Hematopoietic multipotent progenitor cell treated with erythropoietin and hydrocortisone succinate and interleukin-3 and kit ligand, for 8 days (in vitro differentiated cells): Measurements from ENCODE around the gene ATP1B1.
"Not testable (repeated sequence)": the region's sequence is repeated elsewhere in the genome, so short reads cannot be mapped to it uniquely, and the experiment has no call there.

Experiments
- DNase-seq: peaks from one replicate; pipeline ENCODE4 v3.0.0-alpha.2; 2015

The ATP1B1 gene

GRCh38 chr1:169146576-169147214 is 40.2 kb downstream of the ATP1B1 start:
- no peak for DNase-seq

- DNase-seq, result peak; percentile 17
These were observed 42.2 kb downstream of the ATP1B1 start for GRCh38 chr1:169148472-169149252.

DNA sequence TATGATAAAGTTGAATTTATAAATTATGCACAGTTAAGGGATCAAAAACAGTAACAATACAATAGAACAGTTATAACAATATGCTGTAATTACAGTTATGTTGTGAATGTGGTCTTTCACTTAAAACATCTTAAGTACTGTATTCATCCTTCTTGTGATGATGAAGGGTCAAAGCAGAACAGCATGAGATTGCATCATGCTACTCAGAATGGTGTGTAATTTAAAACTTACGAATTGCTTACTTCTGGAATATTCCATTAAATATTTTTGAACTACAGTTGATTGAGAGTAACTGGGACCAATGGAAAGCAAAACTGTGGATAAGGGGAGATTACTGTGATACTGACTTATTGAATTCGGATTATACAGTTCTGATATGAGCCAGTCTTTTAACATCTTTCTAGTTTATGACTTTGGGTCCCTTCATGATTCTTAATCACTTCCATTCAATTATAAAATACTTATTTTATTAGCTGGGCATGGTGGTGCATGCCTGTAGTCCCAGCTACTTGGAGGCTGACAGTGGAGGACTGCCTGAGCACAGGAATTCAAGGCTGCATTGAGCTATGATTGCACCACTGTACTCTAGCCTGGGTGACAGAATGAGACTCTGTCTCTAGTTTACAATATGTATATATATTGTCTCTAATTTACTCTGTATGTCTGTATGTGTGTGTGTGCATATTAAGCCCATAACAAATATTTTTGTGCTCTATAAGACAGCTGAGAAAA is 43.2 kb downstream of the ATP1B1 start:
- DNase-seq, result no peak

GRCh38 chr1:169150641-169151337 is 44.3 kb downstream of the ATP1B1 start:
- no peak for DNase-seq

DNA sequence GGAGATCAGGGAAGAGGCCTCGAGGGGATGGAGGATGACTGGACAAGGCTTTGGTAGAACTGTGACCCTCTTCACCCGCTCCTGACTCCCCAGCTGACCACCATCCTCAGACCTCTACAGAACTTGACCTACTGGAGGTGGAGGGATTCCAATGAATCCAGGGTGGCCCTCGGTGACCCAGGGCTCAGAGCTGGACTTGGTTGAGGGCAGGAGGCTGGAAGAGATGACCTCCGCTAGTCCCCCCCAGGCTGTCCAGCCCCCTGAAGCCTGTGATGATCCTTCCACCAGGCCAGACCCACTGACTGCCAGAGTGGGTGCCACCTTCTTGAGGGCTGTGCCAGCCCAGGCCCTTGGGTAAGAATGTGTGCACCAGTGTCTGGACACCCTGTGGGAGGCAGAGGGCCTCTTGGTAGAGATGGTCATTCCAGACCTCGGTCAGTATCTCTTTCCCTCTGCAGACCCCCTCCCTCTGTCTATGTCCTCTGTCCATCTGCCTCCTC is 44.9 kb downstream of the ATP1B1 start:
- no peak for DNase-seq

- DNase-seq, result no peak
These were observed 49.2 kb downstream of the ATP1B1 start for GRCh38 chr1:169155675-169156074.

GRCh38 chr1:169156580-169156979 is 50.1 kb downstream of the ATP1B1 start:
- no peak for DNase-seq

- DNase-seq, result no peak
These were observed 54.5 kb downstream of the ATP1B1 start for GRCh38 chr1:169160845-169161495.

- no peak for DNase-seq
These were observed 55.2 kb downstream of the ATP1B1 start for GRCh38 chr1:169161496-169162194.

- no peak for DNase-seq
These were observed 56.6 kb downstream of the ATP1B1 start for GRCh38 chr1:169163059-169163458.

- no peak for DNase-seq
These were observed 69.0 kb downstream of the ATP1B1 start for GRCh38 chr1:169175461-169175860.

- not testable (repeated sequence) for DNase-seq
These were observed 72.9 kb downstream of the ATP1B1 start for GRCh38 chr1:169179431-169179830.

DNA sequence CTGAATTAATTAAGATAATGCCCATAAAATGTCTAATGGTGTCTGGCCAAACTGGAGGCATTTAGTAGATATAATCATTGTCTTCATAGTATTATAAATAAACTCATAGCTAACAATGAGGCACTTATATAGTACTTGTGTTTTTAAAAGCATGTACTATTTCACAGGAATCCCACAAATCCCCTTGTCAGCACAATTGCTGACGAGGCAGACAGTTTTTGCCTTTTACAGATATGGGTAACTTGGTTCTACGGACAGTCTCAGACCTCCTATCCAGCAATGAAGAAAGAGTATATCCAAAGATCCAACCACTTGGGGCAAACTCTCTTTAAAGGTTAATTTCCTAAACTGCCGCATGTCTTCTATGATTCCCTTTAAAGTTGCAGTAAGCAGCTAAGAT is 73.7 kb downstream of the ATP1B1 start:
- DNase-seq, result no peak
